OCI-M2 (cell line): ENCODE data around the gene TSPAN5.

ENCODE experiments used
- DNase-seq: peaks from one replicate; lab custom pipeline; 2025; ENCODE audit not compliant: unreplicated experiment; lab: John Stamatoyannopoulos, UW

TSPAN5 gene

DNA sequence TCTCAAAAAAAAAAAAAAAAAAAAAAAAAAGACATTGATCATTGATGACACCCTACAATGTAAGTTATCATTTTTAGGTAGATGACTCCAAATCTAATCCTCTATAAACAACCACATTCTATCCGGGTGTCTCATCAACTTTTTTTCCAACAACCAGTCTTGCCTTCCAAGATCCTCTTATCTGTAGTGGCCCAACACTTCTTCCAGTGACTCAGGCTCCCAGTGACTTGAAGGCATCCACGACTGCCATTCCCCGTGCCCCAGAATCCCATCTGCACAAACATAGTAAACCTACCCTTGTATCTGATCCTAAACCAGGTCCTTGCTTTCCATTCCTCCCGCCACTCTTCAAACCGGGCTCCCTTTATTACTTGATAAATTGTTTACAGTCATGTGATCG is 15.6 kb upstream of the TSPAN5 start:
- DNase-seq: no peak

DNA sequence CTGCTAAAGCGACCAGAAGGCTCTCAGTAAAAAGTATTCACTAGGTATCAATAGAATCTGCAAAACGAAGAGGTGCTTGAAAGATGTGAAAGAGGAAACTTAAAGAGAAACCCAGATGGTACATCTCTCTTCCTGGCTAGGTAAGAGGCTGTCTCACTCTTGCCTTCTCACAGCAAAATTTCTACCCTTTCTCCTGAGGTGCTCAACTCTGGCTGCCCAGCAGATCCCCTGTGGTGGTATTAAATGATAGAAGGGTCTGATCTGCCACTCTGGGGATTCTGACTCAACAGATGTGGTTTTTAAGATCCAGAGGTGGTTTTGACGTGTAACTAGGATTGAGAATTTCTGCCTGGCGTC is 14.9 kb upstream of the TSPAN5 start:
- no peak for DNase-seq

GRCh38 chr4:98672583-98673287 is 14.3 kb upstream of the TSPAN5 start:
- no peak for DNase-seq

- no peak for DNase-seq
Measured at GRCh38 chr4:98671131-98671530, 12.7 kb upstream of the TSPAN5 start.

DNA sequence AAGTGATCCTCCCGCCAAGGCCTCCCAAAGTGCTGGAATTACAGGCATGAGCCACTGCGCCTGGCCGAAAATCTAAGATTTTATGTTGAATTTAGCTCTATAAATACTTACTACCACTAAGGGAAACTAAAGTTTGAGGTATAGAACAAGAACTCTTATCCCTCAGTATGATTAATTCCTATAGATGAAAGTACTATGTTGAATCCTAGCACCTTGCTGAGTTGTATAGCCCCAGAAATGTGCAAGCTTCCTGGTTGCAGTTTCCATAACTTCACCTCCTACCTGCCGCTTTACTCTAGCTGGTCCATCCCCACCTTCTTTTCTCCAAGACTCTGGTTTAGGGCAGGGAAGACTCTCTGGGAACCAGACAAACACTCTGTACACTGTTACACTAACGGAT is 11.8 kb upstream of the TSPAN5 start:
- no peak for DNase-seq

DNA sequence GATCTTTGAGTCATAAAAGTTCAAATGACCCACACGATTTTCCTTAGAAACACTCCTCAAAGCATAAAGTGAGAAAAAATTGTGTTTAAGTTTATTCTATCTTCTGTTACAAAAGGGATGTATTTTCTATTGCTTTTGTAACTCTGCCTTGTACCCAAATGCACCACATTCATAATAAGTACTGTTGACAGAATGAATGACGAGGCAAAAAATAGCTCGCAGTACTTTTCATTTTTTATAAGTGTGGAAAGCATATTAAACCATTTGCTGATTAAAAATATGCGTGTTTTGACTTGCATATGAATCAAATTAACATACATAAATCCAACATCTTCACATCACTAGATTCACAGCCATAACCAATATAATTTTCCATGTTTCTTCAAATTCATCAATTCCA is 11.2 kb upstream of the TSPAN5 start:
- no peak for DNase-seq

GRCh38 chr4:98664959-98665358 is 6.5 kb upstream of the TSPAN5 start:
- DNase-seq: no peak

GRCh38 chr4:98663226-98664006 is 5.0 kb upstream of the TSPAN5 start:
- no peak for DNase-seq

DNA sequence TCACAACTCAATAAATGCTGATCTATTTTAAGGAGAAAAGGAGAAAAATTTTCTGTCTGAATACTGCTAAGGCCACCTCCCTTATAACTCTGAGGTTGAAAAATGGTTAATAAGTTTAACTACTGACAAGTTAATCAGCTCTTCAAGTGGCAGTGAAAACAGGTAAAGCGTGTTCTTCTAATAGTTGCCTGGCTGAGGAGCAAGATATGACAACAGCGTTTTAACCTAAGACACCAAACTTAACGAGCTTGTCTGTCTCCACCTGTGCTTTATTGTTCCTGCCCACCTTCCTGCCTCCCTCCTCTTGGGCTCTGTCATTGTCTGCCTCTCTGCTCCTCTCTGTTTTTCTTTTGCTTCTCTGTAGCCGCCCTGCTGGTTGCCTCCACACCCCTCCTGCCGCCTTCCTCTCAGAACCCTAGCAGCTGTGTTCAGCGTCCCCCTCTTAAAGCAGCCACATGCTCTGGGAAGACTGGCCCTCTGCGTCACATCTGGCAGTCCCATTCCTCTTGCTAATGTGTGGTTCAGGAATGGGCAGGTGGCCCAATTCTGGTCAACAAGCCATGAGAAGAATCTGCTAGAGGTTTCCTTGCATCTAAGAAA is 4.3 kb upstream of the TSPAN5 start:
- DNase-seq: no peak

DNA sequence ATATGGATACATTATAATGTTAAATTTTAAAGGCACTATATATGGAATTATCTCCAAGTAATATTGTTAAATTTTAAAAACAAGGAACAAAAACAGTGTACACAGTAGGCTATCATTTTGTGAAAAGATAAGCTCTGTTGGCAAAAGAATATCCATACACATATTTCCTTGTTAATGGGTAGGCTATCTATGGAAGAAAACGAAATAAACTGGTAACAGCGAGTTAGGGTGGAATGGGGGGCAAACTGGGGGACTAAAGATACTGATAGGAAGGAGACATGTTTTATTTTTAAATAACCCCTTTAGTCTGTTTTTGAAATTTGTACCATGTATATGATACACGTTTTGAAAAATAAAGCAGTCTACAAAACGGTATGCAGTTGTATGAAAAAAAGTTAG is 3.6 kb upstream of the TSPAN5 start:
- DNase-seq: no peak

DNA sequence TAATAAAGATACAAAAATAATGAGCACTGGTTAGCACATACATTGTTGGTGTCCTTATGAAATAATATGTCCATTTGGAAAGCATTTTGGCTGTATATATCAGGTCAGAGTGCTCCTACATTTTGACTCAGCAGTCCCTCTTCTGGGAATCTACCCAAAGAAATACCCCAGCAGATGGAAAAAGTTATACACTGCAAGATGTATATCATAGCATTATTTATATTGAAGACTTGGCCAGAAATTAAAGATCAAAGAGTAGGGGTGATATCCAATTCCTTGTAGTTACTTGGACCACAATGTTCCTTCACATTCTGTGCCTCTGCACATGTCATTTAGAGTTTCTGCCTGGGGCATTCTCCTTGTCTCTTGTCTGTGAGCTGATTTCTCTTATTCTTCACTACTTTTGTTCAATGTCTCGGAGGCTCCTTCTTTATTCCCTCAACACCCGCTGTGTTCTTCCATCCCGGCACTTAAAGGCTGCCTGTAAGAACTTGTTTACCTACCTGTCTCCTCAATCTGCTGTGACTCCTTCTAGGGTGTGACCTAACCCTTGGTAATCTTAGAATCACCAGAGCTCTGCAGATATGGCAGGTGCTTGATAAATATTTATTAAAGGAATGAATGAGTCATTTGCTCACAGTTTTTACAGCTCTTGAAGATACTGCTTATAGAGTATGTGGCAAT is 3.1 kb upstream of the TSPAN5 start:
- DNase-seq: no peak

GRCh38 chr4:98659741-98660462 is 1.5 kb upstream of the TSPAN5 start:
- DNase-seq: no peak

DNA sequence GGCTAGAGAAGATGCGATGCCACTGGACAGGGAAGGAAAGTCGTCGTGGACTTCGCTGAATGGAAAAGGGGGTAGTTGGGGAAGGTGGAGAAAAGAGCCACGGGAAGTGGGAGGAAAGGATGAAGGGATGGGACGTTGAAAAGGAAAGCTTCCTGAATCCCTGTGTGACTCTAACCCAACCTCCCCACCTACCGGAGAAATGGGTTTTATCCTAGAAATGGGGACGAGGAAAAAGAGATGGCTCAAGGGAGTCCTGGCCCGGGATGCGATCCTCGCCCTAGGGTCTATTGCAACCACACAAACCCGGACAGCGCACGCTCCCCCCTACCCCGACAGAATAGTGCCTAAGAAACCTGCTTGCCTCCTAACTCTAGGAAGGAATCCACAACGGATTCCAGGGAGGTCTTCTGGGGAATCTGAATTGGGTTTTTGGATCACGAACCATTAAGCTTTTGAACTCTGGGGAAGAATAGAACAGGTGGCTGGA is 738 bp upstream of the TSPAN5 start:
- DNase-seq: no peak

GRCh38 chr4:98657531-98658286 is 702 bp downstream of the TSPAN5 start:
- DNase-seq: no peak

GRCh38 chr4:98656886-98657285 is 1.5 kb downstream of the TSPAN5 start:
- no peak for DNase-seq

DNA sequence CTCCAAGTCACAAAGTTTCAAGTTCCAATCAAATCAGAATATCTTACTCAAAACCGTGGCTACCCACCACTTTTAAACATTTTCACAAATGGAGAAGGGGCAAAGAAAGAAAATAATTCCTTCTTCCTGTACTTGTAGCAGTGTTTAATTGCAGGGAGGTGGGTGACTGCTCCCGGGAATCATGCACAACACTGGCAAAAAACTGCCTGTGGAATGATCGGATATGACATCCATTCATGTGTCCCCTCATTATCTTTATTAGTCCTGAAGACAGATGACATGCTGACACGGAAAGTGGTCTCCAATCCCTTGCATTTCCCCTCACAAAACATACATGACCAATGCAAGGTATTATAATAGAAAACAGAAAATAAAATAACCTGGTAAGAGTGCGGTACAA is 2.0 kb downstream of the TSPAN5 start:
- no peak for DNase-seq

- DNase-seq: no peak
Measured at GRCh38 chr4:98653890-98654867, 4.2 kb downstream of the TSPAN5 start.

DNA sequence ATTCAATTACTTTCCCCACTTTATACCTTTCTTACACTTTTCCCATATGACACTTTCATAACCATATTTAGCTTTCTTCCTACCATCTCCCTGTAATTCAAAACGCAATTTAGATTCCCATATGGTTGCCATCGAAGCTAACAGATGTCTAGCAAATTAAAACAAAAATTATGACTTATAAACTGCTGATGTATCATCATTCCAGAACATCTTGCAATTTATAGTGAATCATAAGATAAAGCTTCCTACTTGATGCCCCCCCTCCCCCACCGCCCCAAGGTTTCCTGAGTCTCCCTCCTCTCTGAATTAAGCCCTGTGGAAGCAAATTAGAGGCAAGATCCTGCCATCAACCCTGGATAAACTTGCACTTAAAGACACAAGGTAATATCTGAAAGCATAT is 5.4 kb downstream of the TSPAN5 start:
- no peak for DNase-seq

- DNase-seq: no peak
Measured at GRCh38 chr4:98648602-98649001, 9.8 kb downstream of the TSPAN5 start.
